ENCODE data around the gene METAP1. TPM values are rescaled to one million over a fixed set of nuclear protein-coding genes. Genes with fewer than 3 reads are reported as not detected.
A peak's percentile ranks its signal among the peaks of the same experiment; 100 is the strongest.

METAP1 gene
- total and polyA plus RNA-seq, 3 donors from 2014 or later, result 80.5 to 117 (median 107) TPM

DNA sequence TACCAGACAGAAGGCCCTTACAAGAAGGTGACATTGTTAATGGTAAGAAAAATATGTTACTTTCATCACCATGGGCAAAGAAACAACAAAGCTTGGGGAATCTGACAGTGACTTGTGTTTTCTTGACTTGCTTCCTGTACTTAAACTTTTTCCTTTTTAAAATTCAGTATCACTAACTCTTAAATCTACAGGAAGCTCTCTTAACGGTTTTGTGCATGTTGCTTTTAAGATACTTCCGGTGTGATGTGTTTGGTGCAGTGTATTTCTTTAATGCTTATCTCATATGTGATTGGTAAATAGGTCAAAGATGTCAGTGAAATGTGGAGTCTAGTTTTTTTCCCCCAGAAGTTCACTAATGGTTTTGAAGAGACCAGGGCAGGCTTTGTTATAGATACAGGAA, 47.8 kb downstream of the METAP1 start:
- H3K9me3 ChIP-seq, result no peaks in the 10 kb centered on the region
- no peak overlapping the region for H3K27ac ChIP-seq
- DNase-seq, result no peak
- 62 to 68% methylated on average over 2 of the region's 2 CpGs for WGBS, 2 donors
- no peak for TF ChIP-seq POLR2A (IDR thresholded peaks at IDR 0.05)
- TF ChIP-seq, protein P1, sequence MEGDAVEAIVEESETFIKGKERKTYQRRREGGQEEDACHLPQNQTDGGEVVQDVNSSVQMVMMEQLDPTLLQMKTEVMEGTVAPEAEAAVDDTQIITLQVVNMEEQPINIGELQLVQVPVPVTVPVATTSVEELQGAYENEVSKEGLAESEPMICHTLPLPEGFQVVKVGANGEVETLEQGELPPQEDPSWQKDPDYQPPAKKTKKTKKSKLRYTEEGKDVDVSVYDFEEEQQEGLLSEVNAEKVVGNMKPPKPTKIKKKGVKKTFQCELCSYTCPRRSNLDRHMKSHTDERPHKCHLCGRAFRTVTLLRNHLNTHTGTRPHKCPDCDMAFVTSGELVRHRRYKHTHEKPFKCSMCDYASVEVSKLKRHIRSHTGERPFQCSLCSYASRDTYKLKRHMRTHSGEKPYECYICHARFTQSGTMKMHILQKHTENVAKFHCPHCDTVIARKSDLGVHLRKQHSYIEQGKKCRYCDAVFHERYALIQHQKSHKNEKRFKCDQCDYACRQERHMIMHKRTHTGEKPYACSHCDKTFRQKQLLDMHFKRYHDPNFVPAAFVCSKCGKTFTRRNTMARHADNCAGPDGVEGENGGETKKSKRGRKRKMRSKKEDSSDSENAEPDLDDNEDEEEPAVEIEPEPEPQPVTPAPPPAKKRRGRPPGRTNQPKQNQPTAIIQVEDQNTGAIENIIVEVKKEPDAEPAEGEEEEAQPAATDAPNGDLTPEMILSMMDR (IDR thresholded peaks at IDR 0.05), result no peak
- H3K36me3 ChIP-seq (ENCODE audit: low read depth, missing control alignments), result no peaks in the 10 kb centered on the region
- H3K4me3 ChIP-seq, result no peak overlapping the region
- H3K27me3 ChIP-seq, result no peaks in the 10 kb centered on the region
- intact Hi-C loops (cut with DNase I; ENCODE audit: low total_unique reads), result no loop called here
- peaks cover 16% of the 10 kb centered on the region for H3K4me1 ChIP-seq

DNA sequence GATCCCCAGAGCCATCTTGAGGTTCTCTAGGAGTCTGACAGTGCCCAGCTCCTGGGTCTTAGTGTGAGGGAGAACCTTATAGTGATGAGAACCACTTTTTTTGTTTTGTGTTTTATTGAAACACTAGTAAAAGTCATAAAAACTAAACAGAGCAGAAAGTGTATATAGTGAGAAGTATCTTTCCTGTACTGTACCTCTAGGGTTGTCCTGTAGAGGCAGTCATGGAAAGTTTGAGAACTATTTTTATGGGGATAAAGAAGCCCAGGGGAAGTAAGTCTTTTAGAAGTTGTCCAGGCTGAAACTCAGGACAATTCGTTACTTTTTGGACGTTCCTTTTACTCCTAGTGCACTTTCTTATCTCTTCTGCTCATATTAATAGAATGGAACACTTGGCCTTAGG, 52.2 kb downstream of the METAP1 start:
- no peak for TF ChIP-seq POLR2A (IDR thresholded peaks at IDR 0.05)
- TF ChIP-seq, protein P1 (IDR thresholded peaks at IDR 0.05), result no peak
- intact Hi-C loops (cut with DNase I; ENCODE audit: low total_unique reads), result no loop called here
- H3K36me3 ChIP-seq (ENCODE audit: low read depth, missing control alignments), result no peaks in the 10 kb centered on the region

DNA sequence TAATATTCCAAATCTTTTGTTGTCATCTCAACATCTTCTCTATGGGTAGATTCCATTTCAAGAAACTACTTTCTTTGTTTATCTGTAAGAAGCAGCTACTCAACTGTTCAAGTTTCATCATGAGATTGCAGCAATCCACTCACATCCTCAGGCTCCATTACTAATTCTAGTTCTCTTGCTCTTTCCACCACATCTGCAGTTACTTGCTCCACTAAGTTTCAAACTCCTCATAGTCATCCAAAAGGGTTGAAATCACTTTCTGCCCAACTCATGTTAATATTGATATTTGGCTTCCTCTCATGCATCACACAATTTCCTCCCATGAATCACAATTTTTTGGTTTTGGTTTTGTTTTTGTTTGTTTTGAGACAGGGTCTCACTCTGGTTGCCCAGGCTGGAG, 57.4 kb downstream of the METAP1 start:
- Histone ChIP-seq H3K4me3 (no peak overlapping the region), H3K9me3 (no peaks in the 10 kb centered on the region), H3K4me1 (peaks cover 14% of the 10 kb centered on the region), H3K27me3 (no peaks in the 10 kb centered on the region), H3K36me3 (ENCODE audit: low read depth, missing control alignments) (no peaks in the 10 kb centered on the region), H3K27ac (no peak overlapping the region)
- no peak for TF ChIP-seq POLR2A (IDR thresholded peaks at IDR 0.05)
- TF ChIP-seq, protein P1 (IDR thresholded peaks at IDR 0.05), result no peak
- intact Hi-C loops (cut with DNase I; ENCODE audit: low total_unique reads), result no loop called here
- DNase-seq, result no peak

More for the DNA sequence above, 52.2 kb downstream of the METAP1 start:
- WGBS, 2 donors, result 39 to 43% methylated on average over 2 of the region's 2 CpGs
- H3K27me3 ChIP-seq, result no peaks in the 10 kb centered on the region
- DNase-seq, result peak; percentile 48
- H3K4me3 ChIP-seq, result no peak overlapping the region
- H3K27ac ChIP-seq, result peak overlapping the region; percentile 51 to 71
- peaks cover 21% of the 10 kb centered on the region for H3K4me1 ChIP-seq
- H3K9me3 ChIP-seq, result no peaks in the 10 kb centered on the region

DNA sequence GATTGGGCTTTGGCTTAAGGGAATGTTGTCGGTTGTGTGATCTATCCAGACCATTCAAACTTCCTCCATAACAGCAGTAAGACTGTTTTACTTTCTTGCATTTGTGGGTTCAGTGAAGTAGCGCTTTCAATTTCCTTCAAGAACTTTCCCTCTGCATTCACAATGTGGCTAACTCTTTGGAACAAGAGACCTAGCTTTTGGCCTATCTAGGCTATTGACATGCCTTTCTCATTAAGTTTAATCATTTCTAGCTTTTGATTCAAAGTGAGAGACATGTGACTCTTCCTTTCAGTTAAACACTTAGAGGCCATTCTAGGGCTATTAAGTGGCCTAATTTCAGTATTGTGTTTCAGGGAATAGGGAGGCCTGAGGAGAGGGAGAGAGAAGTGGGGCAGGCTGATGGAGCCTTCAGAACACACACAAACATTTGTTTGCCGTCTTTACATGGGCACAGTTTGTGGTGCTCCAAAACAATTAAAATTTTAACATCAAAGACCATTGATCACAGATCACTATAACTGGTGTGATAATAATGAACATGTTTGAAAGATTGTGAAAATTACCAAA, 59.0 kb downstream of the METAP1 start:
- intact Hi-C loops (cut with DNase I; ENCODE audit: low total_unique reads), result no loop called here
- no peak overlapping the region for H3K27ac ChIP-seq
- H3K9me3 ChIP-seq, result no peaks in the 10 kb centered on the region
- H3K4me3 ChIP-seq, result no peak overlapping the region
- peaks cover 4% of the 10 kb centered on the region for H3K4me1 ChIP-seq
- TF ChIP-seq POLR2A (IDR thresholded peaks at IDR 0.05), result no peak
- TF ChIP-seq, protein P1 (IDR thresholded peaks at IDR 0.05), result no peak
- no peaks in the 10 kb centered on the region for H3K36me3 ChIP-seq (ENCODE audit: low read depth, missing control alignments)
- no peaks in the 10 kb centered on the region for H3K27me3 ChIP-seq
- DNase-seq, result no peak
- 83 to 85% methylated on average over 3 of the region's 3 CpGs for WGBS, 2 donors

DNA sequence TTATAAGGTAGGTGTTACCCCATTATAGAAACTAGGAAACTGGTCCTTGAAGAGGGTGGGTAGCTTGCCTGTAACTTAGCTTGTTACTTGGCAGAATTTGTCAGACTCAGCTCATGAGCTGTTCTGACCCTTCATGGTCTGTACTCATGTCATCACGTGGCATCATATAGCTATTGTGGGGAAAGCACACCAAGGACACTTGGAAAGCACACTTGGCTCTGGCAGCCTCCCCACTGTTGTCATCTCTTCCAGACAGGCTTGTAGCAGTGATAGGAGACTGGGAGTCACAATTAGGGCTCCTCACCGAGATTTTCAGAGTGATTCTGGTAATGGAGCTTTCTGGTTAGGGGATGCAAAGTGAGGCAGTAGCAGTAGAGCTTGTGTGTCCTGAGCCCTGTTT, 62.7 kb downstream of the METAP1 start:
- Histone ChIP-seq H3K36me3 (ENCODE audit: low read depth, missing control alignments) (no peaks in the 10 kb centered on the region), H3K4me3 (no peak overlapping the region), H3K4me1 (peaks cover 4% of the 10 kb centered on the region), H3K27me3 (no peaks in the 10 kb centered on the region), H3K27ac (no peak overlapping the region), H3K9me3 (no peaks in the 10 kb centered on the region)
- TF ChIP-seq, protein P1 (IDR thresholded peaks at IDR 0.05), result no peak
- no peak for TF ChIP-seq POLR2A (IDR thresholded peaks at IDR 0.05)
- no peak for DNase-seq
- WGBS, 2 donors, result 71 to 73% methylated on average over 2 of the region's 2 CpGs
- intact Hi-C loops (cut with DNase I; ENCODE audit: low total_unique reads), result no loop called here
